Measurements from ENCODE around the gene LMTK2.

The LMTK2 gene

DNA sequence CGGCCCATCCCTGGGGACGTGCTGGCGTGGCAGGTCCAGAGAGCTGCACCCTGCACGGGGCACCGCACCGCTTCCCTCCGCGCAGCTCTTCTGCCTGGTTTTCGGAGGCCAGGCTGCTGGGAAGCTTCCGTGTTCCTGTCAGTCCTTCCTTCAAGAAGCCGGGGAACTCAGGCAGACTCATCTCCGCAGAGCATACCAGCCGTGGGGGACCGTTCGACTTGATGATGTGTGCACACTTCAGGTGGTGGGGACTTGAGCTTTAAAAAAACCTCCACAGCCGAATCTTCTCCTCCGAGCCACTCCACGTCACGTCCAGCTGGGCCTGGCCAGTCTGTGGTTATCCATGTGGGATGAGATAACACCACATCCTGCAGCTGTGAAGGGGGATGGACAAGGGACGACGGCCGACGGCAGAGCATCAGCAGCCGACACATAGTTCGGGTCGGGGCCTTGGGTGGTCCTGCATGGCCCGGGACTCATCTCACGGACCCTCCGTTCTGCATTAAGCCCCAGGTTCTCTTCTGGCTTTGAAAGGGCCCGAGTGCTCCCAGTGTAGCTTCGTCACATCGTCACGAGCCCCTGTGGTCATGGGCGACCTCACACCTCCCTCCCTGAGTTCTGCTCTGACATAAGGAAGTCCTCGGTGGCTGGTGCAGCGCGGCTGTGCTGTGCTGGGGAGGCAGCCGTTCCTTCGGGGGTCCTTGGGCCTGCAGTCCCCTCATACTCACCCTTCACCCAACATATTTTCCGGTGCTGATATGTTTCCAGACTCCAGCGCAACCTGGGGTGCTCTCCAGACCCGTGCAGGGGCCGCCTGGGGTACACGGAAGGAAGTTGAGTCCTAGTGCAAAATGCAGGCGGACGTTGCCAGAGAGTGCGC lies 100.0 kb downstream of the LMTK2 start:
- H3K4me1 ChIP-seq: peaks cover 0 to 13% (median 11%) of the 10 kb centered on the region in 4 donors
- DNase-seq: no peak
- no peaks in the 10 kb centered on the region for H3K9me3 ChIP-seq
- H3K27ac ChIP-seq: no peak overlapping the region
- TF ChIP-seq, protein P1, sequence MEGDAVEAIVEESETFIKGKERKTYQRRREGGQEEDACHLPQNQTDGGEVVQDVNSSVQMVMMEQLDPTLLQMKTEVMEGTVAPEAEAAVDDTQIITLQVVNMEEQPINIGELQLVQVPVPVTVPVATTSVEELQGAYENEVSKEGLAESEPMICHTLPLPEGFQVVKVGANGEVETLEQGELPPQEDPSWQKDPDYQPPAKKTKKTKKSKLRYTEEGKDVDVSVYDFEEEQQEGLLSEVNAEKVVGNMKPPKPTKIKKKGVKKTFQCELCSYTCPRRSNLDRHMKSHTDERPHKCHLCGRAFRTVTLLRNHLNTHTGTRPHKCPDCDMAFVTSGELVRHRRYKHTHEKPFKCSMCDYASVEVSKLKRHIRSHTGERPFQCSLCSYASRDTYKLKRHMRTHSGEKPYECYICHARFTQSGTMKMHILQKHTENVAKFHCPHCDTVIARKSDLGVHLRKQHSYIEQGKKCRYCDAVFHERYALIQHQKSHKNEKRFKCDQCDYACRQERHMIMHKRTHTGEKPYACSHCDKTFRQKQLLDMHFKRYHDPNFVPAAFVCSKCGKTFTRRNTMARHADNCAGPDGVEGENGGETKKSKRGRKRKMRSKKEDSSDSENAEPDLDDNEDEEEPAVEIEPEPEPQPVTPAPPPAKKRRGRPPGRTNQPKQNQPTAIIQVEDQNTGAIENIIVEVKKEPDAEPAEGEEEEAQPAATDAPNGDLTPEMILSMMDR (IDR thresholded peaks at IDR 0.05): no peak
- intact Hi-C loops (cut with DNase I; ENCODE audit: low total_unique reads): no loop called here
- H3K27me3 ChIP-seq: peaks cover 0 to 10% of the 10 kb centered on the region in 2 donors
- H3K4me3 ChIP-seq: no peak overlapping the region
- peaks cover 16 to 46% (median 36%) of the 10 kb centered on the region in 3 donors for H3K36me3 ChIP-seq

DNA sequence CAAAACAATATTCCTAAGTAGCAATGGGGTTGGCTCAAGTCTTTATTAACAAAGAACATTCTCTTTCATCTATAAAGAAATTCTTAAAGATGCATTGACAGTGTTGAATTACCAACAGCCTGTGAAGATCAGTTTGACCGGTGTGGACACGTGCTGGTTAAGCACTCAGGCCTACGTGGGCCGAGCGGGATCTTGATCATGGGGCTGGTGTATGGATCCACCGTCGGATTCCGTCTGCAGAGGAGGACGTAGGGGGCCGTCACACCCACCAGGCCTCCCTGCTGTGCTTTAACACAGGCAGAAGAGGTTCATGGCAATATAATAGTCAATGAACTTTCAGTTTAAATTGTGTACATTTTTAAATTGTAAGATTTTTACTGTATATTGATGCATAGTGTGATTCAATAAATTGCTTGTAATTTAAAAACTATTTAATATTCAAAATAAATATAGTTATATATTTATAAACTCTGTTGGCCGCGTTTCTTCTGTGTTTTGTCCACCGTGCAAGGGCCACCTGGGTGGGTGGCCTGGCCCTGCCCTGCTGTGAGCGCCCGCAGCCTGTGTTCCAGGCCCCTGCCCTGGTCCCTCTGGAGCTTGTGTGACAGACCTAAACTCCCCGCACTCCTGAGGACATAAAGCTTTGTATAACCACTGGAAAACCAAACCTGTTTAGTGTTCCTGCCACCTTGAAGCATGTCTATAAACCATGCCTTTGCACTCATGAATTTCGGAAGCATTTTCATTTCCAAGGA lies 102.7 kb downstream of the LMTK2 start:
- Histone ChIP-seq H3K27ac (no peak overlapping the region), H3K27me3 (peaks cover 0 to 22% of the 10 kb centered on the region in 2 donors), H3K4me3 (no peak overlapping the region), H3K9me3 (no peaks in the 10 kb centered on the region), H3K36me3 (peaks cover 16 to 30% (median 22%) of the 10 kb centered on the region in 3 donors), H3K4me1 (peaks cover 0 to 21% (median 12%) of the 10 kb centered on the region in 4 donors)
- peak in 1 of 2 donors; percentile 58 for DNase-seq
- intact Hi-C loops (cut with DNase I; ENCODE audit: low total_unique reads): no loop called here
- TF ChIP-seq, protein P1 (IDR thresholded peaks at IDR 0.05): no peak

DNA sequence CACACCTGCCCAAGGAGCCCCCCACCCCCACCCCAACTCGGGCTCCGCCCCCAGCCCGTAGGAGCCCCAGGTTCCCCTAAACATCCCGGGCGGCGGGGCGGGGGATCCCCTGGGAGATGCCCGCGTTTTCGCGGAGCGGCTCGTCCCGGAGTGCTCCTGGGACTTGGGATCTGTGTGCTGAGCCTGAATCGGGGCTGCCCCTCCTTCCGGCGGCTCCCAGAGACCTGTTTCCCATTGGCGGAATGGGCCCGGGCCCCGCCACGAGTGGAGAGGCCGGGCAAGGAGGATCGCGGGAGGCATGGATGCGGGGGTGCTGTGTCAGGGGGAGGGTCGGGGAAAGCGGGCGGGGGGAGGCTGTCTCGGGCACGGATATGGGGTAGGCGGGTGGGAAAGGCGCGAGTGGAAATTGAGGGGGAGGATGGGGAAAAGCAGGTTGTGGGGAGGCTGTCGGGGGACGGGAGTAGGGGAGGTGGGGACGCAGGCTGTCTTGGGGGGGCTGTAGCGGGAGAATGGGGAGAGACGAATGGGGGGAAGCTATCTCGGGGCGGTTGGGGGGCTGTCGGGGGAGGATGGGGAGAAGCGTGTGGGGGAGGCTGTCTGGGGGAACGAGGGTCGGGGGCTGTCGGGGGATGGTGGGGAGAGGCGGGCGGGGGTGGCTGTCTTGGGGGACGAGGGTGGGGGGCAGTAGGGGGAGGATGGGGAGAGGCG lies 104.0 kb downstream of the LMTK2 start:
- H3K27ac ChIP-seq: no peak overlapping the region

DNA sequence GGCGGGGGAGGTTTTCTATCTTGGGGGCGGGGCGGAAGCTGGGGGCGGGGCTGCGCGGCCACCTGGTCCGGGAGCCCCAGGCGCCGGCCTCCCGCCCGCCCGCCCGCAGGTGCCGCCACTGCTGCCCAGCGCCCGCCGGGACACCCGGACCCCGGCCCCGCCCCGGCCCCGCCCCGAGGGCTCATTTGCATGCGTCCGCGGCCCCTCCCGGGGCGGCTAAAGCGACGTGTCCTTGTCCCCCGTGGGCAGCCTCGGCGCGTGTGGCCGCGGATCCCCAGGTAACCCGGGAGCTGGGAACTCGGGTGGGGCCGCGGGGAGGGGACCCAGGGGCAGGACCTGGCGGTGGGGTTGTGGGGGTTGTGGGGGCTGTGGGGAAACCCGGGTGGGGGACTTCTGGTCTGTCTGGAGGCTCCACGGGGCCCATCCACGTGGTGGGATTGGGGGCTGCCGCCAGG lies 104.6 kb downstream of the LMTK2 start, which contains the start of gene BHLHA15:
TSS of gene BHLHA15 (plus strand) at position 219 of the 455 bp plus-strand sequence. CDS start 871 bp downstream, outside the sequence.
- peaks cover 8 to 20% (median 11%) of the 10 kb centered on the region in 3 donors for H3K36me3 ChIP-seq
- peaks cover 0 to 22% of the 10 kb centered on the region in 2 donors for H3K27me3 ChIP-seq
- H3K4me1 ChIP-seq: peaks cover 0 to 21% (median 12%) of the 10 kb centered on the region in 4 donors
- TF ChIP-seq, protein P1 (IDR thresholded peaks at IDR 0.05): no peak
- intact Hi-C loops (cut with DNase I; ENCODE audit: low total_unique reads): no loop called here
- no peaks in the 10 kb centered on the region for H3K9me3 ChIP-seq
- peak; percentile 17 to 58 for DNase-seq
- no peak within 1 kb of the TSS for H3K27ac ChIP-seq
- H3K4me3 ChIP-seq: peak within 1 kb of the TSS; percentile 38 to 41

More for the DNA sequence above, 104.0 kb downstream of the LMTK2 start:
- Histone ChIP-seq H3K27me3 (peaks cover 0 to 22% of the 10 kb centered on the region in 2 donors), H3K4me3 (peak overlapping the region; percentile 38 to 41), H3K4me1 (peaks cover 0 to 21% (median 12%) of the 10 kb centered on the region in 4 donors), H3K36me3 (peaks cover 12 to 20% (median 14%) of the 10 kb centered on the region in 3 donors), H3K9me3 (no peaks in the 10 kb centered on the region)
- intact Hi-C loops (cut with DNase I; ENCODE audit: low total_unique reads): no loop called here
- peak; percentile 15 to 66 for DNase-seq
- TF ChIP-seq, protein P1 (IDR thresholded peaks at IDR 0.05): no peak
